GM10266 (cell line): ENCODE results near the gene OSBPL8.

Source experiments
- DNase-seq: peaks from one replicate; pipeline ENCODE4 v3.0.0; 2012; ENCODE audit errors: extremely low spot score
- CTCF ChIP-seq: IDR thresholded peaks from 2 replicates; pipeline ENCODE4 v1.5.1; 2012; ENCODE audit warnings: mild to moderate bottlenecking, low read depth; ENCODE audit not compliant: control insufficient read depth, insufficient read depth; ENCODE audit errors: missing control alignments

Gene OSBPL8

GRCh38 chr12:76587428-76588178, 28.0 kb upstream of the OSBPL8 start:
- no peak for DNase-seq
- no peak for TF ChIP-seq CTCF

- DNase-seq, result peak; percentile 21
- peak; percentile 63 for TF ChIP-seq CTCF
These were observed 27.3 kb upstream of the OSBPL8 start for GRCh38 chr12:76586764-76587395.

- no peak for TF ChIP-seq CTCF
These were observed 23.7 kb upstream of the OSBPL8 start for GRCh38 chr12:76583301-76583700.

GRCh38 chr12:76573840-76574373, 14.3 kb upstream of the OSBPL8 start:
- DNase-seq, result no peak
- TF ChIP-seq CTCF, result no peak

More at GRCh38 chr12:76583301-76583700, 23.7 kb upstream of the OSBPL8 start:
- DNase-seq, result no peak

DNA sequence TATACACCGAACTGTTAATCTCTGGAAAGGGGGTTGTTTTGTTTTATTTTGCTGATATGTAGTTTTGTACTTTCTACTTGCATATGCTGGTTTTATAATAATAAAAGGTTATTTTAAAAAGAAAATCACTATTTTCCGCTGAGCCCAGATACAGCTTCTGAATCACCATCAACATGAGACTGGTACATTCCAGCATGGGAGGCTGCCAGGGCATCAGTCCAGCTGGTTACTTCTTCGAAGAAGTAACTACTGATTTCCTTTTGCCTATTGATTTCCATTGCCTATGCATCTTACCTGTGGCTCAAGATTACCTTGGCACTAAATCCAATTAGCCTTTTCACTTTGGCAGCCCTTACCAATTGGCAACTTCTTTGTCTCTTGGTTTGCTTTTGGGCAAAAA, 11.7 kb upstream of the OSBPL8 start:
- no peak for TF ChIP-seq CTCF
- DNase-seq, result no peak

- no peak for TF ChIP-seq CTCF
- no peak for DNase-seq
These were observed 10.4 kb upstream of the OSBPL8 start for GRCh38 chr12:76569685-76570604.
